PC-9 (cell line): ENCODE results near the gene TMBIM4. TPM values are rescaled to one million over a fixed set of nuclear protein-coding genes. Genes with fewer than 3 reads are reported as not detected.
A peak's percentile ranks its signal among the peaks of the same experiment; 100 is the strongest.

Source experiments
- BruUV-seq: library from RNA; stranded (reverse); fragments of 400-500 nt; replicated peaks from 2 replicates; lab custom pipeline; 2021; lab: Mats Ljungman, UMichigan
- CTCF ChIA-PET: fragments of 300-600 bp; sonication (Branson Sonifier 250); formaldehyde crosslinking; loops from one replicate; lab custom pipeline; 2022; ENCODE audit warnings: antibody characterized with exemption; lab: Charles Lee
- POLR2A ChIA-PET: fragments of 300-600 bp; sonication (Branson Sonifier 250); formaldehyde crosslinking; loops from one replicate; lab custom pipeline; 2022; ENCODE audit warnings: antibody characterized with exemption; ENCODE audit not compliant: unreplicated experiment; lab: Charles Lee
- DNase-seq, 2 experiments: peaks; one replicate each; pipeline versions ENCODE4 v3.0.0 to v3.0.0-alpha.2; 2015 to 2022; ENCODE audit warnings: mixed read lengths in 1 of 2
- H2AFZ ChIP-seq: fragments of 200-600 bp; sonication (generic); 2 replicates; pipeline ENCODE4 v1.8.1; 2017; ENCODE audit warnings: antibody characterized with exemption
- H3F3A ChIP-seq: fragments of 200-600 bp; sonication (generic); 2 replicates; pipeline ENCODE4 v1.8.1; 2017; ENCODE audit warnings: antibody characterized with exemption, mild to moderate bottlenecking, low read depth; ENCODE audit not compliant: insufficient read depth
- H3K27ac ChIP-seq: fragments of 200-600 bp; sonication (generic); 2 replicates; pipeline ENCODE4 v1.6.1; 2016; ENCODE audit warnings: mixed run types
- H3K27me3 ChIP-seq: fragments of 200-600 bp; sonication (generic); 2 replicates; pipeline ENCODE4 v1.6.1; 2016; ENCODE audit warnings: low read depth, mixed run types; ENCODE audit not compliant: insufficient read depth
- H3K36me3 ChIP-seq: fragments of 200-600 bp; sonication (generic); 2 replicates; pipeline ENCODE4 v1.6.1; 2016; ENCODE audit warnings: low read depth, mixed run types
- H3K4me1 ChIP-seq: fragments of 200-600 bp; sonication (generic); replicated peaks from 2 replicates; pipeline ENCODE4 v1.6.1; 2016; ENCODE audit warnings: mixed run types; ENCODE audit not compliant: insufficient read depth
- H3K4me2 ChIP-seq: fragments of 200-600 bp; sonication (generic); 2 replicates; pipeline ENCODE4 v1.6.1; 2017; ENCODE audit warnings: mixed run types
- H3K4me3 ChIP-seq: fragments of 200-600 bp; sonication (generic); 2 replicates; pipeline ENCODE4 v1.6.1; 2016; ENCODE audit warnings: mixed run types
- H3K79me2 ChIP-seq: fragments of 200-600 bp; sonication (generic); 2 replicates; pipeline ENCODE4 v1.6.1; 2017; ENCODE audit warnings: low read depth, mixed run types
- H3K9me2 ChIP-seq: fragments of 200-600 bp; sonication (generic); 2 replicates; pipeline ENCODE4 v1.8.1; 2017; ENCODE audit warnings: mild to moderate bottlenecking; ENCODE audit not compliant: insufficient read depth
- H3K9me3 ChIP-seq: fragments of 200-600 bp; sonication (generic); 2 replicates; pipeline ENCODE4 v1.8.1; 2016; ENCODE audit warnings: low read depth; ENCODE audit not compliant: insufficient read depth
- H4K20me1 ChIP-seq: fragments of 200-600 bp; sonication (generic); 2 replicates; pipeline ENCODE4 v1.8.1; 2017; ENCODE audit not compliant: insufficient read depth
- CTCF ChIP-seq: fragments of 200-600 bp; sonication (generic); conservative IDR thresholded peaks from 2 replicates; pipeline ENCODE4 v1.6.1; 2017; ENCODE audit warnings: mixed run types, antibody characterized with exemption, mild to moderate bottlenecking, moderate library complexity
- EZH2 ChIP-seq: fragments of 200-600 bp; sonication (generic); IDR thresholded peaks from 2 replicates; pipeline ENCODE4 v1.8.0; 2017; ENCODE audit warnings: antibody characterized with exemption, low read depth
- intact Hi-C: fragments of 100-400 bp; cut with micrococcal nuclease; formaldehyde crosslinking; loops from one replicate; pipeline ENCODE4 v1.10.0; 2022; ENCODE audit not compliant: unreplicated experiment
- total RNA-seq: library from RNA; stranded (reverse); gene quantifications from 2 replicates; pipeline ENCODE4 v1.2.3, GENCODE V29; 2021

TMBIM4 gene
- total RNA-seq, 1 experiment from 2014 or later = 49.8 TPM

GRCh38 chr12:66191547-66192126 lies 21.8 kb upstream of the TMBIM4 start:
- Histone ChIP-seq H3K9me3 (no peaks in the 10 kb centered on the region), H3K36me3 (no peaks in the 10 kb centered on the region), H2AFZ (no peak overlapping the region), H4K20me1 (no peaks in the 10 kb centered on the region), H3F3A (no peaks in the 10 kb centered on the region), H3K9me2 (no peaks in the 10 kb centered on the region), H3K4me1 (no peaks in the 10 kb centered on the region), H3K27ac (no peak overlapping the region), H3K27me3 (no peaks in the 10 kb centered on the region), H3K4me2 (no peak overlapping the region), H3K79me2 (no peaks in the 10 kb centered on the region), H3K4me3 (no peak overlapping the region)
- ChIA-PET CTCF (no interaction called here), POLR2A (no interaction called here)
- intact Hi-C loops = no loop called here
- no peak for DNase-seq
- no TSS peak for BruUV-seq
- TF ChIP-seq EZH2 (no peak), CTCF (no peak)

- Histone ChIP-seq H3K4me3 (no peak overlapping the region), H4K20me1 (no peaks in the 10 kb centered on the region), H3K9me2 (no peaks in the 10 kb centered on the region), H3K27ac (no peak overlapping the region), H2AFZ (no peak overlapping the region), H3K4me1 (no peaks in the 10 kb centered on the region), H3K36me3 (no peaks in the 10 kb centered on the region), H3K4me2 (no peak overlapping the region), H3K79me2 (no peaks in the 10 kb centered on the region), H3K27me3 (no peaks in the 10 kb centered on the region), H3K9me3 (no peaks in the 10 kb centered on the region), H3F3A (no peaks in the 10 kb centered on the region)
- no TSS peak for BruUV-seq
- ChIA-PET CTCF (interaction anchor here (0.6 kb wide), 1 partner anchor 69 kb away, joined by 3 read pairs; no protein-coding TSS in a partner anchor), POLR2A (no interaction called here)
- DNase-seq = peak in 1 of 2 experiments; percentile 53
- intact Hi-C loops = no loop called here
- no peak for TF ChIP-seq EZH2
- TF ChIP-seq CTCF = no peak
These were observed 20.9 kb upstream of the TMBIM4 start for GRCh38 chr12:66190519-66191370.

- H3K4me3 ChIP-seq = no peak overlapping the region
- H3F3A ChIP-seq = no peaks in the 10 kb centered on the region
- no peak overlapping the region for H3K27ac ChIP-seq
- H3K9me3 ChIP-seq = no peaks in the 10 kb centered on the region
- ChIA-PET CTCF (no interaction called here), POLR2A (no interaction called here)
- H3K4me1 ChIP-seq = no peaks in the 10 kb centered on the region
- H4K20me1 ChIP-seq = no peaks in the 10 kb centered on the region
- no peak overlapping the region for H3K4me2 ChIP-seq
- intact Hi-C loops = no loop called here
- H3K9me2 ChIP-seq = no peaks in the 10 kb centered on the region
- no peaks in the 10 kb centered on the region for H3K79me2 ChIP-seq
- no peak for DNase-seq
- H3K27me3 ChIP-seq = no peaks in the 10 kb centered on the region
- no TSS peak for BruUV-seq
- no peak overlapping the region for H2AFZ ChIP-seq
- TF ChIP-seq CTCF (no peak), EZH2 (no peak)
- H3K36me3 ChIP-seq = no peaks in the 10 kb centered on the region
These were observed 20.1 kb upstream of the TMBIM4 start for GRCh38 chr12:66189889-66190288.
